Spleen (tissue), 11 donors: ENCODE results near the gene OR2V2. TPM values are rescaled to one million over a fixed set of nuclear protein-coding genes. Genes with fewer than 3 reads are reported as not detected.

Experiments used
- DNase-seq: peaks from one replicate; pipeline ENCODE4 v3.0.0-alpha.2; 2020
- H3K27ac ChIP-seq, 8 donors: fragments of 200-600 bp; sonication (generic) in 7 of 8; 1 replicate in 4 of 8; 2 replicates in 4 of 8; pipeline versions ENCODE4 v1.5.0 to v1.8.0; 2016 to 2021; ENCODE audit warnings: inconsistent platforms in 4 of 8, mild to moderate bottlenecking in 4 of 8, moderate library complexity in 1 of 8
- H3K27me3 ChIP-seq, 7 donors: fragments of 200-600 bp; sonication (generic) in 6 of 7; replicated peaks in 1 of 7; 1 replicate in 4 of 7; 2 replicates in 3 of 7; pipeline versions ENCODE4 v1.5.0 to v1.8.0; 2016 to 2021; ENCODE audit warnings: inconsistent platforms in 3 of 7, mild to moderate bottlenecking in 1 of 7
- H3K36me3 ChIP-seq, 6 donors: fragments of 200-600 bp; sonication (generic) in 5 of 6; 1 replicate in 4 of 6; 2 replicates in 2 of 6; pipeline versions ENCODE4 v1.5.0 to v1.8.0; 2016 to 2021; ENCODE audit warnings: inconsistent platforms in 2 of 6
- H3K4me1 ChIP-seq, 6 donors: fragments of 200-600 bp; sonication (generic) in 5 of 6; 1 replicate in 3 of 6; 2 replicates in 3 of 6; pipeline versions ENCODE4 v1.5.0 to v1.8.0; 2016 to 2021; ENCODE audit warnings: inconsistent platforms in 3 of 6
- H3K4me3 ChIP-seq, 8 donors: fragments of 200-600 bp; sonication (generic) in 7 of 8; 1 replicate in 4 of 8; 2 replicates in 4 of 8; pipeline versions ENCODE4 v1.5.0 to v1.8.0; 2016 to 2021; ENCODE audit warnings: inconsistent platforms in 4 of 8, mild to moderate bottlenecking in 4 of 8, moderate library complexity in 2 of 8
- H3K9me3 ChIP-seq, 8 donors: fragments of 200-600 bp; sonication (generic) in 7 of 8; 1 replicate in 4 of 8; 2 replicates in 4 of 8; pipeline versions ENCODE4 v1.5.0 to v1.8.0; 2016 to 2021; ENCODE audit warnings: inconsistent platforms in 4 of 8
- CTCF ChIP-seq, 11 experiments: fragments of 200-600 bp in 7 of 11; fragments of 450-650 bp in 4 of 11; sonication (generic) in 4 of 11; IDR thresholded peaks in 8 of 11; conservative IDR thresholded peaks in 3 of 11; 1 replicate in 7 of 11; 2 replicates in 4 of 11; pipeline versions ENCODE4 v1.4.0 to v1.8.0; 2016 to 2021; ENCODE audit warnings: antibody characterized with exemption in 11 of 11, inconsistent platforms in 4 of 11, mild to moderate bottlenecking in 1 of 11
- POLR2A ChIP-seq, 3 donors: fragments of 450-650 bp; IDR thresholded peaks; one replicate each; pipeline ENCODE4 v1.5.1; 2017; ENCODE audit warnings: antibody characterized with exemption in 3 of 3, mild to moderate bottlenecking in 1 of 3
- POLR2AphosphoS5 ChIP-seq, 3 donors: sonication (generic); formaldehyde crosslinking; IDR thresholded peaks; one replicate each; pipeline ENCODE4 v1.5.1; 2017; ENCODE audit warnings: antibody characterized with exemption in 3 of 3
- WGBS, 5 donors: extraction: QIAGEN DNeasy Blood & Tissue Kit in 3 of 5; methylation state at CpG; one replicate each; pipeline versions ENCODE4 v1.1.5 to v1.1.7; 2013 to 2018; 5-methylcytosine and 5-hydroxymethylcytosine counted together
- intact Hi-C: fragments of 100-400 bp; cut with DNase I; formaldehyde crosslinking; loops from one replicate; pipeline ENCODE4 v1.15.0; 2023; ENCODE audit warnings: low total_unique reads
- polyA plus RNA-seq, 3 donors: library from polyadenylated mRNA; stranded (reverse); fragments of 200-250 nt; gene quantifications; one replicate each; pipeline ENCODE4 v1.2.1, GENCODE V29; 2013
- total RNA-seq, 7 donors: library from RNA; depleted of rRNA in 3 of 7; stranded (reverse); fragments of >200 nt in 3 of 7; fragmentation: NEBNext Ultra II Directional in 4 of 7; extraction: Animal tissue kit (Norgen Biotek cat#: 25700) in 4 of 7; gene quantifications; one replicate each; pipeline versions ENCODE4 v1.1.0 to v1.2.1, GENCODE V29; 2016 to 2021
- donor health status: healthy with polysubstance abuse.
- donor health status: DM: no; HTN: no; CAD: no; lungs with moderate emphysema.
- donor health status: DM: no; HTN: no; CAD: no.
- donor health status: Bipolar disorder and iron deficiency.
- donor health status: healthy.
- donor health status: DM: no; HTN: no; CAD: no.
- donor health status: DM: yes; HTN: yes; CAD: no.

Gene OR2V2
- total and polyA plus RNA-seq, 10 donors: not detected

- peak; percentile 64 for DNase-seq
- H3K36me3 ChIP-seq: no peaks in the 10 kb centered on the region
- peaks cover 5 to 79% (median 48%) of the 10 kb centered on the region in 6 donors for H3K4me1 ChIP-seq
- TF ChIP-seq POLR2A (IDR thresholded peaks at IDR 0.05) (no peak), CTCF (IDR thresholded peaks at IDR 0.05 in 8 of 11, conservative IDR thresholded peaks at IDR 0.05 in 3 of 11) (no peak), POLR2AphosphoS5 (IDR thresholded peaks at IDR 0.05) (no peak)
- no peaks in the 10 kb centered on the region for H3K9me3 ChIP-seq
- intact Hi-C loops: no loop called here
- H3K27ac ChIP-seq: peak overlapping the region in 6 of 8 donors; percentile 88 to 96 (median 94)
- H3K4me3 ChIP-seq: no peak overlapping the region
- 47 to 61% (median 54%) methylated on average over 8 of the region's 8 CpGs for WGBS, 5 donors
- no peaks in the 10 kb centered on the region for H3K27me3 ChIP-seq
These were observed 39.7 kb downstream of the OR2V2 start for GRCh38 chr5:181186986-181187499.

- Histone ChIP-seq H3K36me3 (no peaks in the 10 kb centered on the region), H3K27me3 (no peaks in the 10 kb centered on the region), H3K27ac (peak overlapping the region; percentile 68 to 96 (median 93)), H3K4me3 (peak overlapping the region; percentile 66 to 95 (median 88)), H3K4me1 (peaks cover 8 to 79% (median 48%) of the 10 kb centered on the region in 6 donors), H3K9me3 (no peaks in the 10 kb centered on the region)
- TF ChIP-seq POLR2AphosphoS5 (IDR thresholded peaks at IDR 0.05) (no peak), CTCF (IDR thresholded peaks at IDR 0.05 in 8 of 11, conservative IDR thresholded peaks at IDR 0.05 in 3 of 11) (peak in 4 of 11 experiments; percentile 11 to 33 (median 20)), POLR2A (IDR thresholded peaks at IDR 0.05) (no peak)
- DNase-seq: peak; percentile 87
- 8 to 16% (median 9%) methylated on average over 21 to 37 of the region's 37 CpGs for whole genome bisulfite sequencing, 5 donors
- intact Hi-C loops: no loop called here
These were observed 40.3 kb downstream of the OR2V2 start for GRCh38 chr5:181187500-181188213.

GRCh38 chr5:181188700-181189362 is 41.4 kb downstream of the OR2V2 start:
- DNase-seq: peak; percentile 86
- WGBS, 5 donors: 0 to 1% (median 1%) methylated on average over 31 to 35 of the region's 35 CpGs
- Histone ChIP-seq H3K36me3 (no peaks in the 10 kb centered on the region), H3K27me3 (no peaks in the 10 kb centered on the region), H3K4me3 (peak overlapping the region; percentile 66 to 95 (median 88)), H3K9me3 (no peaks in the 10 kb centered on the region), H3K4me1 (peaks cover 8 to 78% (median 48%) of the 10 kb centered on the region in 6 donors), H3K27ac (peak overlapping the region; percentile 74 to 96 (median 94))
- intact Hi-C loops: no loop called here
- TF ChIP-seq CTCF (IDR thresholded peaks at IDR 0.05 in 8 of 11, conservative IDR thresholded peaks at IDR 0.05 in 3 of 11): no peak
- peak in 1 of 3 donors; percentile 28 for TF ChIP-seq POLR2AphosphoS5 (IDR thresholded peaks at IDR 0.05)
